GM12873 (cell line): Measurements from ENCODE around the gene PROM2.

Source experiments
- CTCF ChIP-seq: IDR thresholded peaks from 2 replicates; pipeline ENCODE4 v1.5.1; 2012; ENCODE audit warnings: low read depth, mild to moderate bottlenecking, moderate library complexity, low read length, control low read depth; ENCODE audit not compliant: insufficient read depth; ENCODE audit errors: missing control alignments

The PROM2 gene

GRCh38 chr2:95265182-95265581, 9.1 kb upstream of the PROM2 start:
- TF ChIP-seq CTCF, result no peak

DNA sequence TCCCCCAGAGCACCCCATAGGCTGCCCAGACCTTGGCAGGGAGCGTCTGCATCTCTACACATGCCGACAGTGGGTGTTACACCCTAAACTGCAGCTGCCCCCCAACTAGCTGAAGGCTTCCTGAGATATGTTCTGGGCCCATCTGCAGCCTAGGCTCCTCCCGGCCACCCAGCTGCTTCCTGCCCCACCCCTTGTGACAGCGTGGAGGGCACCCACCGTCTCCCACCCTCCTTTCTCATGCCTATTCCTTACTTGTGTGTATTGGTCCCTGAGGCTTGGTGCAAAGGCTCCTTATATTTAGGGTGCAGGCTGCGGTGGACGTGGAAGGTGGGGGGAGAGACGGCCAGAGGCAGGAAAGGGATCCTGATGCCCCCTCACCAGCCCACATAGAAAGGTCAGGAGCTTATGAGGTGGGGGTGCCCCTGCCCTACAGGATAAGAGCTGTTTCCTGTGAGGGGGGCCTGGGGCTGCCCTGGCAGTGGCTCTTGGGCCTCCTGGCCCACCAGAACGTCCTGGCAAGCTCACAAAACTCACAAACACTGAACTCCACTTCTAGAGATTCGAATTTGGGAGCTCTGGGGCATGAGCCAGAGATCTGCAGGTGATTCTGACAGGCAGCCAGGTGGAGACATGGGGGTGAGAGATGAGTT, 7.3 kb upstream of the PROM2 start:
- TF ChIP-seq CTCF, result no peak

DNA sequence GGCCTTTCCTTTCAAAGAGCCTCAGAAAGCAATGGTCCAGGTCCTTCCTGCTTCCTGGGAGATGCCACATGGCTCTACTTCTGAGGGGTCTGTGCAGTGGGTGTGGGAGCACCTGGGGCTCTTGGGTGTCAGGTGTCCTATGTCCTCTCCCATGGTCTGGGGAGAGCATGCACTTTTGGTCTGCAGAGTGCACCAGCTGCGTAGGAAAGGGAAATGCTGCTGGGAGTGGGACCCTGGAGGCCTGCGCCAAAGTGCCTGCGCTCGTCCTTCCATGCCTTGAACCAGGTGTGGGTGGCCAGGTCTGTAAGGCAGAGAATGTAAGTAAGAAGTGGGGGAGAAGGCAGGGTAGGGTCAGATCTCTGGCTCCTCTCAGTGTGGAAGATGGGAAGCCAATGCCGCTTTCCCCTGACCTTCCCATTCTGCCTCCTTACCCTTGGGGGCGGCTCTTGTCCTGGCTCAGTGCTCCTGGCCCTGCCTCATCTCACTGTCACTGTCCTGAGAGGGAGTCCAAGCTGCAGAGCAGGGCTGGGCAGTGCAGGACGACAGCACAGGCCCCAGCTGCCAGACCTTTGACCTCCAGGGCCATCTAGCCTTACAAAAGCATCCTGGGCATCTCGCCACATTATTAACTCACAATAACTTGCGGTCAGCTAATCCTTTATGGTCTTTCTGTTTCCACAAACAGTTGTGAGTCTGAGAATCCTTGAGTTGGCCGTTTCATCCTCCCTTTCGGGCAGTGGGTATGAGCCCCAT, 6.6 kb upstream of the PROM2 start:
- TF ChIP-seq CTCF, result no peak

DNA sequence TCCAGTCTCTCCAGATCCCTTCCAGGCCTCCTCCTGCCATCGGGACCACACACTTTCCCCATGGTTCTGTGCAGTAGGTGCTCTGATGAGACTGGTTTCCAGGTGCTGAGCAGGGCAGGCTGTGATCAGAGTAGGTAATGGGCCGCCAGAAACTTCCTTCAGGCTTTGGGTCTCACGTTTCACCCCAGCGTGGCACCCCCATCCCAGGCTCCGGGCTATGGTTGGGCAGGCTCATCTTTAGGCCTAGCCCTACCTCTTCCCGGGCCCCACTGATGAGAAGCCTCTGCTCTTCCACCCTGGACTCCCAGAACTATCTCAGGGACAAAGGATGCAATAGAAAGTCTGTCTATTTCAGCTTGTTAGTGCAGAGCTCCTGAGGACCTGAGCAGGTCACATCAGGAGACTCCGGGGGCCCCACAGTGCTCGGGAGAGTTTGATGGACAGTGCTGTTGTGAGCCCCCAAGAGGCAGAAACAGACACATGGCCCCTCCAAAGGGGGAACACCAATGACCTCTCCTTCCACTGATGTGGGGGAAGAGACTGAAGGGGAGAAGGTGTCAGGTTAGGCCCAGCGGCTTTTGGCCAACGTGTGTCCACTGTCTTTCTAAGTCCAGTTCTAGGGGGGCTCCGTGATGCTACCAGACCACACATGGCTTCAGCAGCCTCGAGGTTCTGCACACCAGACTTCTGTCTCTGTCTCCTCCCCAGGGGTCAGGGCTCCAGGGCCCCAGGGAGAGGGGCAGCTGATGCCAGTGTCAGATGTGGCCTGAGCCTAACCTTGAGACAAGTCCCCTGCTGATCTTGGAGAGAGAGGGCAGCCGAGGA, 5.8 kb upstream of the PROM2 start:
- TF ChIP-seq CTCF, result no peak

- TF ChIP-seq CTCF, result no peak
These were observed 5.1 kb upstream of the PROM2 start for GRCh38 chr2:95269036-95269680.

GRCh38 chr2:95270541-95271081, 3.6 kb upstream of the PROM2 start:
- no peak for TF ChIP-seq CTCF

GRCh38 chr2:95271381-95271971, 2.8 kb upstream of the PROM2 start:
- TF ChIP-seq CTCF, result no peak
